Stimulated activated CD8-positive, alpha-beta memory T cell treated with anti-CD3 and anti-CD28 coated beads, Interleukin-2, amount 100 ng/mL, for 48 hours (primary cell): ENCODE measurements around the gene LSP1.

ENCODE experiments used
- DNase-seq, 2 donors: peaks; one replicate each; pipeline ENCODE4 v3.0.0-alpha.2; 2020; ENCODE audit warnings: low read depth in 2 of 2

The LSP1 gene

DNA sequence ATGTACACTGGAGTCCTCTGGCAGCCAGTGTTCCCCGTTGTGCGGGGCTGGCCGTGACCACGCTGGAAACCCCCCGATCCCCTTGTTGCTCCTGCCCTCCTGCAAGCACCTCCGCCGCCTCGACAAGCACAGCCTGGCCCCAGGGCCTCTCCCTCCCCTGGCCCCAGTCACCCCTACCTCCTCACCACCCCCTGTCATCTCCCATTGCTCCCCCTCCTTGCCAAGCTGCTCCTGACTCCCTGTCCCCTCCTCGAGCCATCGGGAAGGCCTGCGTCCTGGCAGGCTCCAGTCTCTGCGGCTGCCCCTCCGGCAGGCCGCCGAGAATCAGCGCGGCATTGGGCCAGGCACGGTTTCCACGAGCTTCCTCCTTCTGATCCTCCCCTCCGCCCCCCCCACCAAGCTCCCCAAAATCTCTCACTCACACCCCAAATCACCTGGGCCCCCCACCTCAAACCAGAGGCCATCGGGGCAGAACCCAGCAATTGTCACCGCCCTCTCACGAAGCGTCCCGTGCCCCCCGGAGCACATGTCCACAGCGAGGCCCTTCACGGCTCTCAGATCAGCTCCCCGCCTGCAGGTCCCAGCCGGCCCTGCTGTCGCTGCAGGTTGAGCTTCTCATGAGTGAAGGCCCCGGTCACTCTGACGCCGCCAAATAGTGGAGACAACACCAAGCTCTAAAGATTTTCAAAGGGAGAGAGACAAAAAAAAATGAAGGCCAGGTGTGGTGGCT, 5.7 kb upstream of the LSP1 start:
- DNase-seq = no peak

DNA sequence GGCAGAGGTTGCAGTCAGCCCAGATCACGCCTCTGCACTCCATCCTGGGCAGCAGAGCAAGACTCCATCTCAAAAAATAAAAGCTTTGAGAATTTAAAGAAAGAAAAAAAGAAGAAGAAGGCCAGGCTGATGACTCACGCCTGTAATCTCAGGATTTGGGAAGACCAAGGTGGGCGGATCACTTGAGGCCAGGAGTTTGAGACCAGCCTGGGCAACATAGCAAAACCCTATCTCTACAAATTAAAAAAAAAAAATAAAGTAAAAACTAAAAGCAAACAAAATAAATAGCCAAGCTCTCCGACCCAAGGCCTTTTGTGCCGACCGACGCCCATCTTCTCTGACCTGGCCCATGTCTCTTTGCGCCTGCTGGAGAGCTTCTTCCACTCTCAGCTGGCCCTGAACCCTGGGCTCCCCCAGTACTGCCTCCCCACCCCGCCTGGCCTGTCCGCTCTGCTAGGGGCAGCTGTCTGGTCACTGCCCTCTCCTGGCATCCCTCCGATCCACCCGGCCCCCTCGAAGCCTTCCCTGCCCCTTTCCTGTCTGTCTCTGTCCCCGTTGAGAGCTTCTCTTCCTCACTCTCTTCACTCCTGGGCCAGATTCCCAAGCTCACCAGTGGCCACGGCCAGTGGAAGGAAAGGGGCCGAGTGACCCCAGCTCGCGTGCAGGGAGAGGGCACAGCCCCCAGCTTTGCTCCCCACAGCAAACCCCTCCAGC, 4.8 kb upstream of the LSP1 start:
- no peak for DNase-seq

DNA sequence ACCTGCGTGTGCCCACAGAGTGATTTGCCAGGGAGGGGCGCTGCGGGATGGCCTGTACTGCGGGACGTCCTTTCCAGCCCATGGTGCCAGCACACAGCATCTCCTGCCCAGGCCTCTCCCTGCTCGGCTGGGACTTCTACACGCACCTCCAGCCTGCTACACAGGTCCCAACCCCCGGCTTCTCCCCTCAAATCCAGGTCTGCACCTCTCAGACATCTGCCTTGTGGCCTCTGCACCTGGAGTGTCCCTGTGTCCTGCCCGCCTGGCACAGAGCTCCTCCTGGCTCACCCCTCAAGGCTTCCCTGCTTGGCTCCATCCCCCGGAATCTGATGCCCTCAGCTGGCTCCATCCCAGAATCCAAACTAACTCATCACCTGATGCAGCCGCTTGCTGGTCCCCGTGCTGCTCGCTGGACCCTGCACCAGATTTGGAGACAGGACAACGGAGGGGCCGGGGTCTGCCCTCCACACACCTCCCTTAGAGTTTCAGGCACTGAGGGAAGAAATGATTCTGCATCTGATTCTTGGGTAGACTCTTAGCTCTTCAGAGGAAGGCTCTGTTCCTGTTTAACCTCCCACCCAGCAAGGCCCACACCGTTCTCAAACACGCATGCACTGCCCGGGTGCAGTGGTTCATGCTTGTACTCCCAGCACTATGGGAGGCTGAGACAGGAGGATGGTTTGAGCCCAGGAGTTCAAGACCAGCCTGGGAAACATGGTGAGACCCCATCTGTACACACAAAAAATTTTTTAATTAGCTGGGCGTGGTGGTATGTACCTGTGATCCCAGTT, 4.0 kb upstream of the LSP1 start:
- DNase-seq = no peak

DNA sequence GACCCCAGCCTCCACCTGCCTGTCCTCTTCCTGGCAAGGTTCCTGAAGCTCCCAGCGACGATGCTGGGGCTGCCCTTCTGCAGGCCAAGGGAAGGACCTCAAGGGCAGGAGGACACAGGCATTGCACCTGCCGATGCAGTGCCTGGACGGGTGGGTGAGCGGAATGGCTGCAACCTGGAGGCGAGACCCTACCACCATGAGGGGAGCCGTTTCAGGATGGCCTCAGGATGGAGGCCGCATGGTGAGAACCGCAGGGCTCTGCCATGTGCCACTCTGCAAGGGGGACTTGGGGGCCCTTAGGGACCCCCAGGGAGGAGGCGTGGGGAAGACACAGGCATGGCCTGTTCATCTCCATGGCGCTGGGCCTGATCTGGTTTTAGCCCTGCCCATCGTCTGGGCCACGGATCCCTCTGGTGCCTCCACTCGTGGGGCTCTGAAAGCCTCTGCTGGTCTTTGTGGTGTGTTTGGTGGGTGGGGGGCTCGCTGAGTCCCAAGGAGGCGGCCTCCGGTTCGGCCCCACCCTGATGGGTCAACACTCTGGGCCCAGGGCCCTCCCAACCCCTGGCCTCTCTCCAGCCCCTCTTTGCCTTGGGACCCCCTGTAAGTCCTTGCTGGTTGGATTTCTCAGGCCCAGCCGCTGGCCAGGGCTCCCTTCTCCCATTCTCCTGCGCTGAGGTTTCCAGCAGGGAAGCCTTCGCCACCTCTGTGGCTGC, 1.3 kb upstream of the LSP1 start:
- no peak for DNase-seq

DNA sequence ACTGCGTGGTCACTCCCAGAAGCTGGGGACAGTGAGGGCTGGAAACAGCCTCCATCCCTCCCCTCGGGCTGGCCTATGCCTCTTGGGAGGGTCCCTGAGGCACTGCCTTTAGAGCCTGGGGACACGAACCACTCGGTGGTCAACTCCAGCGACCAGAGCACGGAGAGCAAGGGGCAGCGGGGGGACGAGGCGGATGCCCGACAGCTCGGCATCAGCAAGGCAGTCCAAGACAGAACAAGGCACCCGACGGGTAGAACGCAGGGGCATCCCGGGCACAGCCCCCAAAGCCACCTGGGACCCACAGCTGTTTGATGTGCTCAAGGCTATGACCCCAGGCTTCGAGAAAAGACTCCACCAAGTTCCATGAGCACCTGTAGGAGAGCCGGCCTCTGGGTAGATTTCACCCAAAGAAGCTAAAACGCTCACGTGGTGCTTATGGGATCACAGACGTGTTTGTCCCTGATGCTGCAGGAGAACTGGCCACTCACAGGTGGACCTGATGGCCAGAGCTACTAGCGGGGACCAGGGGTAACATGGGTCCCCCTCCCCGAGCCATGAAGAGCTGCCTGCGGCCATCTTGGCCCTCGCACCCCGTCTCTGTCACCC, 510 bp upstream of the LSP1 start:
- DNase-seq = no peak

DNA sequence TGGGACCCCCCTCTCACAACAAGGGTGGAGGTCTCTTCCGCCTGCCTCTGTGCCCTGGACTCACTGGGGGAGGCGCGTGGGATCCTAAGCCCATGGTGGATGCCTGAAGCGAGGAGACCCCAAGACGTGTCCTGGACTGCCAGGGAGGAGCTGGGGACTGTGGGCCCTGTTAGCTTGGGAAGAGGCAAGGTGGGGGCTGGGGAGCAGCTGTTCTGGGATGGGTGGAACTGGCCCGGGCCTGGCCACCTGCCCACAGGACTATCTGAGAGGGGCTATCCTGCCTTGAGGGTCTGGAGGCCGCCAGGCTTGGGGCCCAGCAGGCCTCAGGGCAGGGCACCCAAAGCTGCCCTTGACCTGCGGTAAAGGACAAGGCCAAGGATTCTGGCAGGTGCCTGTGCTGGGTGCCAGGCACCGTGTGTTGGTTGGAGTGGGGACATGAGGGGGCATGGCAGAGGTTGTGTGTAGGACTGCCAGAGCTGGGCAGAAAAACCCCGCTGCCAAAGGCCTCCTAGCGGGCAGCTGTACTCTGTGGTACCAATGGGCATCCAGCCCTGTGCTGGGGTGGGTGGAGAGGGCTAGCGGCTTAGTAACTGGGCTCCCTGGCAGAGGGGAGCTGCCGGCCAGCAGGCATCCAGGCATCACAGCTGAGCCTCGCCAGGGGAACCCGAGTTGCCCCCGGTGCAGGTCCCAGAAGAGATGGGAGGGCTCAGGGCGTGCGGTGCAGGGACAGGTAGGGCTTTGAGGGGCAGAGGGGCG, 670 bp downstream of the LSP1 start:
- DNase-seq = no peak

DNA sequence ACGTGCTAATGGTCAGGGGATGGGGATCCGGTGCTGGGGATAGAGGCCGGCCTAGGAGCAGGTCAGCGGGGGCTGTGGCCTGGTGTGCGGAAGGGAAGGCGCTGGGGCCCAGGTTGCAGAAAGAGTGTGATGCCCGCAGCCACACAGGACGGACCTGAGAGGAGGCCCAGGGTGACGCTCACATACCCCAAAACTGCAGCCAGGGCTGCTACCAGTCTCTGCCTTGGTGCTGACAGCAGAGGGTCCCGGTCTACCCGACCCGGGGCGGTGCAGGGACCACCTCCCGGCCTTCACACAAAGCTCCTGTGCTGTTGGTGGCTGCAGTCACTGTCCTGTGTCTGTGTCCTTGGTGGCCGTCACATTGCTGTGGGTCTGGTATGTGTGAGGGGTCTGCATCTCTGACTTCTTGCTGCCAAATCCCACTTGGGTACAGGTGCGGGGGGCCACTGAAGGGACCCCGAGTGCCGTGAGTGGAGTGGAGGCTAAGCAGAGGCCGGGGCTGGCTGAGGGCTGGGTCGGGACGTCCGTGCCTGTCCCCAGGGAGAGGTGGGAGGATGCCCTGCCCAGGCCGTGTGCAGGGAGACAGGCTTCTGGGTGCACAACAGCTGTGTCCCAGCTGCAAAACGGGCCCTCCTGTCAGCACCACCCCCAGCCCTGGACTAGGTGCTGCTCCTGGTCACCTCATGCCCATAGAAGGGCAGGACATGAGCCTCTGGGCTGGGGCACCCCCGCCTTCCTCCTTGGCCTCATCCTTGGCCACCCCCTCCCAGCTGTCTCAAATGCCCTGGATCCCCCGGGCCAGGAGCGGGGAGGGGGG, 1.5 kb downstream of the LSP1 start:
- DNase-seq = no peak

DNA sequence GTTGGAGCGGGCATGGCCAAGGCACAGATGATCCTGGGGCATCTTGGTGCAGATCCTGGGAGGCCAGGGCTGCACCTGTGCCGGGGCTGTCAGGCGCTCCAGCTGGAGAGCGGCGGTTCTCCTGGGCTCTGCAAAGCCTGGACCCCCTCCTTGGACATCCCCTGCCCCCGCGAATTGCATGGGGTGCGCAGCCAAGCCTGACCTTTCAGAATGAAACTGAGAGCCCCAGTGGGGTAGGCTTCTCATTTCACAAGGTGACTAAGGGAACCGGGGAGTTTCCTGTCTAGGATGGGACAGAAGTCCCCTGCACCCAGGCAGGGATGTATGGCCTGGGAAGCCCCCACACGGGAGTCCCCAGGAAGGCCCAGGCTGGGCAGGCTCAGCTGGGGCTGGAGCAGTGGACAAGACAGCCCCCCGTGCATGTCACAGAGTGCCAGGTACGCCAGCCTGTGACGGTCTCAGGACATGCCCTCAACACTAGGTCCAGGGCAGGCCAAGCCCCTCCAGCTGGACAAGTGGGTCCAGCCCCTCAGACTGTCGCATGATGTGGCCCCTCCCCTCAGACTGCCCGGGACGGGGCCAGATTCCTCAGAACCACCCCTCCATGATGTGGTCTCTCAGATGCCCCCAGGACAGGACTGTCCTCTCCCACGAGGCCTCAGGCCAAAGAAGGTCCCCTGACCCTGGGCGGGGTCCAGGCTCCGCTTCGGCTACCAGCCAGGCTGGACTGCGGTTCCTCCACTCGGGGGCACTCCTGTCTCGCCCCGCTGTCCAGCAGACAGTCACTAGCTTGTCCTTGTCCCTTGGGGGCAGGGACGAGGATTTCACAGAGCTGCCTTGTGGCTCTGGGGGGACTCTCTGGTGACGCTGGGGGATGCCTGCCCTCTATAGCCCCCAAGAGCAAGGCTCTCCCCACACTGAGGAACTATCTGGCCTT, 2.3 kb downstream of the LSP1 start:
- peak in 1 of 2 donors; percentile 57 for DNase-seq

DNA sequence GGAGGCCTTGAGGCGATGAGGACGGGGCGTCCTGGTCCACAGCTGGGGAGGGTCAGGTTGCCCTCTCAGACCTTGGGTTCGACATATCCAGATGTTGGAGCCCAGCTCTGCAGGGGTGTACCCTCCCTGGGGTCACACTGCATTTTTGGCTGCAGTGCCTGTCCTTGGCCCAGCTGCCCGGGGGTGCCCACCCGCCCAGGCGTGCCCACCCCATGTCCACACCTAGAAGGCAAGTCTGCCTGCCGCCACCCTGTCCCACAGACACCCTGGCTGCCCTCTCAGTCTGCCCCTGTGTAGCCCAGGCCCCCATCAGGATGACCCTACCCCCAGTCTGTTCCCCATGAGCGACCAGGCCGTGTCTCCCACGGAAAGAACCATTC, 3.0 kb downstream of the LSP1 start:
- DNase-seq = no peak

DNA sequence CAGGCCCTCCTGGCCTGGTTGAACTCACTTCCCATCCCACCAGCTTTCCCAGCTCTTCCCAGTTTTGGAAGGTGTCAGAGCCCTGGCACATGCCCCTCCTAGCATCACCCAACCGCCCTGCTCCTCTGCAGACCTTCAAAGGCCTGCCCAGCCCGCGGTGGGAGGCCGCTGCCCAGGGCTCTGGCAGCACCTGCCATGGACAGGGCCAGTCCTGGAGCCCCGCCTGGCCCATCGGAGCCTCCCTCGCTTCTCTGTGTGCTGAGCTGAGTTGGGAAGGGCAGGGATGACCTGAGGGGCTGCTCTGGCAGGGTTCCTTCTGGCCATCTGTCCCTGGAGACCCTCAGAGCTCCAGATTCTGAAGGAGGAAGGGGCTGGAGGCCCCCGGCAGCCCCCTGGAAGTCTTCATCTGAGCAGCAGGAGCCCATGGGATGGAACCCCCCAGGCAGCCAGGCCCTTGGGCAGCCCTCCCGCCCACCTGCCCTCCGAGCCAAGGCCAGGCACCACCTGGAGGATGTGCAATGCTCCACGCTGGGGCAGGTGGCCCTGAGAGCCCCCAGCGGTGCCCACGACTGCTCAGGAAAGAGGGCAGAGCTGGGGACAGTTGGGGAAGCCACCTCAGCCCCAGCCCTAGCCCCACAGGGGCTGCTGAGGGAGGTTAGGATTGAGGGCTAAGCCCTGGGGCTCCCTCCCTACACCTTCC, 3.6 kb downstream of the LSP1 start:
- no peak for DNase-seq

DNA sequence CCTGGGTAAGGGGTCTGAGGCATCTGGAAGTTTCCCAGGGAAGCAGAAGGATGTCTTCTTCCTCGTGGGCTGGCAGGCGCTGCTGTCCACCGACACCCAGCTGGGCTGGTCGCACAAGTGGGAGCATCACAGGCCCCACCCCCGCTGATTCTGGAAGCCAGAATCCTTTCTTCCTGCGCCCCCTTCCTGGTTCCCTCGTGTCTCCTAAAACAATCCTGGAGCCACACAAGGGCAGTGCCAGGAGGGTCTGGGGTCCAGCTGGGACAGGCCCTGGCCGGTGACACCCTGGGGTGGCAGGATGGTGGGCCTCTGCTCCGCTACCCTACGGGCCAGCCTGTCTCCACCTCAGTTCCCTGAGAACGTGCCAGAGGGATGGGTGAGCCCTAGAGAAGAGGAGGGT, 4.2 kb downstream of the LSP1 start:
- no peak for DNase-seq

DNA sequence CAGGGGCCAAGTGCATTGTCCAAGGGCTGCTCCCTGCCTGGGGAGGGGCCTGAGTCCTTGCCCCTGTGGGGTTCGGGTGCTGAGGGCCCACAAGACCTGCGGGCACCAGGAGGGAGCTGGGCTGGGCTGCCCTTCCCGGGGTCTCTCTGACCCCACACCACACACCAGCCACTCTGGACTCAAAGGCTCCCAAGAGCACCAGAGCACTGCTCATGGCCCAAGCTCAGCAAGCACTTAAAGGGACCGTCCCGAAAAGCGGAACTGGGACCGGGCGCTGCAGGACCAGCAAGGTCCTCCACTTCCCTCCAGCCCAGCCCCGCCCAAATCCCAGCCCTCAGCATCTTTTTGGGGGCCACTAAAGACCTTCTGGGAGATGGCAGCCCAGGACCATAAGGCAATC, 5.3 kb downstream of the LSP1 start:
- no peak for DNase-seq

DNA sequence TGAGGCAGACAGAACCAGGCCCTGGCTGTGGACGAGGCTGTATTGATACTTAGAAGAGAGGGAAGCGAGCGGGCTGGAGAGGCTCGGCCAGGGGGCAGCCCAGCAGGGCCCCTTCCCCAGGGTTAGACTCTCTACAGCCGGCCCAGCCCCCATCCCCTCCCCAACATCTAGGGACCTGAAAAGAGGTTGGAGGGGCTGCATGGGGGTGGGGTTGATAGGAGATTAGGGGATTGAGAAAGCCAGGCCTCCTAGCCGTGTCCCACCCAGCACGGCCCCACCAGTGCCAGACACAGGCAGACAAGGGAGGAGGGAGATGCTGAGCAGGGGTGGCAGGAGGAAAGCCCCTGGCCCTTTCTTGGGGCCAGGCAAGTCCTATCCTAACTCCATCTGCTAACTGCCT, 5.7 kb downstream of the LSP1 start:
- DNase-seq = no peak

DNA sequence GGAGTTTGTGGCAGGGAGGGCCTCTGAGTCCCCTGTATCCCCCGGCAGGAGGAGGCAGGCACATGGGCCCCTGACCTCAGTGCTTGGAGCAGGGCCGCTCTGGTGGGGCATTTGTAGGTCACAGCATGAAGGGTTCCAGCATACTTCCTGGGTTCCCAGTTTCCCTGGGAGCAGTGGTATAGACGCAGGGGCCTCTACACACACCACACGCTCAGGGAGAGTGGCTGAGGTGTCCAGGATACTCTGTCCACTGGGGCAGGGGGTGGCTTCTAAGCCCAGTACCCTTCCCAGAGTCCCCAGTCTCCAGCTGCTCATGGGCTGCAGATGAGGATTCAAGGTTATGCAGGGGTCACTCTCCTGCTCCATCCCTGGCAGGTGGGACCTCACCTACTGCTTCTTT, 6.1 kb downstream of the LSP1 start:
- no peak for DNase-seq

DNA sequence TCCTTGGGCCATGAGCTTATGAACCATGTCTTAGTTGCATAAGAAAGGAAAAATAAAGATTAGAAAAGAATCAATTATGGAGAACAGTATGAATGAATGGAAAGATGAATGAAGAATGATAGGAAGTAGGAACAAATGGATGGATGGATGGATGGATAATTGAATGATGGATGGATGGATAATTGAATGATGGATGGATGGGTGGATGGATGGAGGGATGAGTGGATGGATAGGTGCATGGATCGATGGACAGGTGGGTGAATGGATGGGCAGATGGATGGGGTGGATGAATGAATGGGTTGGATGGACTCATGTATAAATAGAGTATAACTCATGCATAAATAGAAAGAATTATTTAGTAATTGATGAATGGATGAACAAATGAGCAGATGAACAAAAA, 7.2 kb downstream of the LSP1 start:
- no peak for DNase-seq

DNA sequence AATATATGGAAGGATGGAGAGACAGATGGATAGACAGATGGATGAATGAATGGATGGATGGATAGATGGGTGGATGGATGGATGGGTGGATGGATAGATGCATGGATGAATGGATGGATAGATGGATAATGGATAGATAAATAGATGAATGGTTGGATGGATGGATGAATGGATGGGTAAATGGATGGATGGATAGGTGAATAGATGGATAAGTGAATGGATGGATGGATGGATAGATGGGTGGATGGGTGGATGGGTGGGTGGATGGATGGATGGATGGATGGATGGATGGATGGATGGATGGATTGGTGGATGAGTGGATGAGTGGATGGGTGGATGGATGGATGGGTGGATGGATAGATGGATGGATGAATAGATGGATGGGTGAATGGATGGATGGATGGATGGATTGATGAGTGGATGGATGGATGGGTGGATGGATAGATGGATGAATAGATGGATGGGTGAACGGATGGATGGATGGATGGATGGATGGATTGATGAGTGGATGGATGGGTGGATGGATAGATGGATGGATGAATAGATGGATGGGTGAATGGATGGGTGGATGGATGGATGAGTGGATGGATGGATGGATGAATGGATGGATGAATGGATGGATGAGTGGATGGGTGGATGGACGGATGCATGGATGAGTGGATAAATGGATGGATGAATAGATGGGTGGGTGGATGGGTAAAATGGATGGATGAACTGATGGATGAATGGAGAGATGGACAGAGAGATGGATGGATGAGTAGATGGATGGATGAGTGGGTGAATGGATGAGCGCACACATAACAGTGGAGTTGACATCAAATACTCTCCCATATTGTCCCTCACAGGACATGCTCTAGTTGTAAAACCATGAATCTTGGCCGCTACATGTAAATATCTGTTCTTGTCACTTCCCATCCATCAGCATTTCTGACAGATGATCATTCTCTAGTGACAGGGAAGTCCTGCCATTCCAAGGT, 8.8 kb downstream of the LSP1 start:
- no peak for DNase-seq
